ENCODE results near the gene PRRC2C. TPM values are rescaled to one million over a fixed set of nuclear protein-coding genes. Genes with fewer than 3 reads are reported as not detected.
A peak's percentile ranks its signal among the peaks of the same experiment; 100 is the strongest.
"Not testable (repeated sequence)": the region's sequence is repeated elsewhere in the genome, so short reads cannot be mapped to it uniquely, and the experiment has no call there.

The PRRC2C gene
- 100 to 1,000 TPM in 3 of 4 donors, 10 to 100 TPM in 1; 94.4 to 233 (median 125) TPM for total RNA-seq

- TF ChIP-seq CTCF (IDR thresholded peaks at IDR 0.05) (peak in 4 of 6 experiments; percentile 14 to 89 (median 84)), POLR2A (IDR thresholded peaks at IDR 0.05) (peak in 1 of 2 donors; percentile 80)
- DNase-seq, result peak; percentile 96 to 99 (median 96)
- peak within 1 kb of the TSS; percentile 67 to 87 (median 77) for H3K4me3 ChIP-seq
- peaks cover 0 to 31% (median 16%) of the 10 kb centered on the region in 4 donors for H3K4me1 ChIP-seq
- no peaks in the 10 kb centered on the region for H3K27me3 ChIP-seq
- peaks cover 0 to 3% (median 0%) of the 10 kb centered on the region in 3 donors for H3K36me3 ChIP-seq
- peak within 1 kb of the TSS; percentile 94 to 98 (median 96) for H3K27ac ChIP-seq
- H3K9me3 ChIP-seq, result no peaks in the 10 kb centered on the region
Observed at GRCh38 chr1:171485375-171486047, at the start of gene PRRC2C. Gene PRRC2C, plus strand, starts transcription at chr1:171485530. Its CDS starts 26,559 bp downstream, at chr1:171512089.

GRCh38 chr1:171438441-171438840 lies 46.9 kb upstream of the PRRC2C start:
- Histone ChIP-seq H3K27ac (no peak overlapping the region), H3K4me1 (peaks cover 0 to 5% (median 0%) of the 10 kb centered on the region in 4 donors), H3K27me3 (no peaks in the 10 kb centered on the region), H3K36me3 (no peaks in the 10 kb centered on the region), H3K9me3 (no peaks in the 10 kb centered on the region), H3K4me3 (no peak overlapping the region)
- no peak for TF ChIP-seq CTCF (IDR thresholded peaks at IDR 0.05)
- TF ChIP-seq POLR2A (IDR thresholded peaks at IDR 0.05), result no peak
- DNase-seq, result no peak

- H3K36me3 ChIP-seq, H3K4me1 ChIP-seq, H3K27me3 ChIP-seq, H3K9me3 ChIP-seq, H3K27ac ChIP-seq, H3K4me3 ChIP-seq, DNase-seq: not testable (repeated sequence)
Observed at GRCh38 chr1:171440201-171440600, 45.1 kb upstream of the PRRC2C start.

DNA sequence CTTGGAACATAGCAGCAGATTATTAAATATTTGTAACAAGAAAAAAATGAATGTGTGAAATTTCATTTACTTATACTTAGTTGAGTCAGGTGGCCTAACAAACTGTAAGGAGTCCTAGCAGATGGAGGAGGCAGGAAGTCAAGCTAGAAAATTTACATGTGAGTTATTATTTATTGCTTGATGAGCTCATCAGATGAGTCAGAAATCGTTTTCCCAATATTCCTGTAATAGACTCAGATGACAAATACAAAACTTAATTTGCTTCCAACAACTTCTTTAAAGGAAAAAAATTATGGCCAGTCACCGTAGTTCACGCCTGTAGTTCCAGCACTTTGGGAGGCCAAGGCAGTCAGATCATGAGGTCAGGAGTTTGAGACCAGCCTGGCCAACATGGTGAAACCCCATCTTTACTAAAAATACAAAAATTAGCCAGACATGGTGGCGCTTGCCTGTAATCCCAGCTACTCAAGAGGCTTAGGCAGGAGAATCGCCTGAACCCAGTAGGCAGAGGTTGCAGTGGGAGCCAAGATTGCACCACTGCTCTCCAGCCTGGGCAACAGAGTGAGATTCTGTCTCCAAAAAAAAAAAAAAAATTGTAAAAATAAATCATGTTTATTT lies 43.9 kb upstream of the PRRC2C start:
- H3K9me3 ChIP-seq, H3K4me3 ChIP-seq, DNase-seq: not testable (repeated sequence)

GRCh38 chr1:171446386-171446785 lies 38.9 kb upstream of the PRRC2C start:
- no peak overlapping the region for H3K4me3 ChIP-seq
- DNase-seq, result no peak
- TF ChIP-seq CTCF (IDR thresholded peaks at IDR 0.05), result no peak
- no peak for TF ChIP-seq POLR2A (IDR thresholded peaks at IDR 0.05)
- H3K4me1 ChIP-seq, result no peaks in the 10 kb centered on the region
- H3K9me3 ChIP-seq, result no peaks in the 10 kb centered on the region
- no peaks in the 10 kb centered on the region for H3K27me3 ChIP-seq
- H3K27ac ChIP-seq, result no peak overlapping the region
- H3K36me3 ChIP-seq, result no peaks in the 10 kb centered on the region

More for the DNA sequence above, 43.9 kb upstream of the PRRC2C start:
- not testable (repeated sequence) for H3K27me3 ChIP-seq, H3K4me1 ChIP-seq, H3K27ac ChIP-seq, H3K36me3 ChIP-seq

GRCh38 chr1:171455967-171456366 lies 29.4 kb upstream of the PRRC2C start:
- Histone ChIP-seq H3K4me3 (no peak overlapping the region), H3K27ac (no peak overlapping the region), H3K36me3 (no peaks in the 10 kb centered on the region), H3K9me3 (no peaks in the 10 kb centered on the region), H3K27me3 (no peaks in the 10 kb centered on the region), H3K4me1 (no peaks in the 10 kb centered on the region)
- no peak for TF ChIP-seq POLR2A (IDR thresholded peaks at IDR 0.05)
- no peak for TF ChIP-seq CTCF (IDR thresholded peaks at IDR 0.05)
- no peak for DNase-seq

Measured in Peyer's patch (tissue), 4 donors.